ENCODE measurements around the gene MAP3K15. TPM values are rescaled to one million over a fixed set of nuclear protein-coding genes. Genes with fewer than 3 reads are reported as not detected.

MAP3K15 gene
- total and polyA plus RNA-seq, 2 experiments from 2014 or later, result 1.2 to 2.8 TPM

- peak in 1 of 2 donors; percentile 50 for DNase-seq (ENCODE audit: low read depth in 1 of 2, low spot score in 1 of 2)
- no peaks in the 10 kb centered on the region for H3K9me3 ChIP-seq (ENCODE audit: low read depth)
- no peaks in the 10 kb centered on the region for H3K4me1 ChIP-seq (ENCODE audit: low read depth)
- H3K4me3 ChIP-seq, result no peak overlapping the region
- TF ChIP-seq CTCF (IDR thresholded peaks at IDR 0.05; ENCODE audit: low read depth, low read length), result no peak
- H3K27ac ChIP-seq, result no peak overlapping the region
- no peaks in the 10 kb centered on the region for H3K27me3 ChIP-seq
- H3K36me3 ChIP-seq, result no peaks in the 10 kb centered on the region
These were observed 182.3 kb downstream of the MAP3K15 start for GRCh38 chrX:19332983-19333382.

GRCh38 chrX:19331831-19332230 is 183.5 kb downstream of the MAP3K15 start:
- TF ChIP-seq CTCF (IDR thresholded peaks at IDR 0.05; ENCODE audit: low read depth, low read length), result no peak
- no peak overlapping the region for H3K4me3 ChIP-seq
- H3K27me3 ChIP-seq, result no peaks in the 10 kb centered on the region
- no peaks in the 10 kb centered on the region for H3K36me3 ChIP-seq
- no peak for DNase-seq (ENCODE audit: low read depth in 1 of 2, low spot score in 1 of 2)
- H3K27ac ChIP-seq, result no peak overlapping the region
- H3K9me3 ChIP-seq (ENCODE audit: low read depth), result no peaks in the 10 kb centered on the region
- H3K4me1 ChIP-seq (ENCODE audit: low read depth), result no peaks in the 10 kb centered on the region

GRCh38 chrX:19326567-19326966 is 188.7 kb downstream of the MAP3K15 start:
- Histone ChIP-seq H3K4me1 (ENCODE audit: low read depth) (no peaks in the 10 kb centered on the region), H3K4me3 (no peak overlapping the region), H3K27me3 (no peaks in the 10 kb centered on the region), H3K36me3 (no peaks in the 10 kb centered on the region), H3K27ac (no peak overlapping the region), H3K9me3 (ENCODE audit: low read depth) (no peaks in the 10 kb centered on the region)
- no peak for DNase-seq (ENCODE audit: low read depth in 1 of 2, low spot score in 1 of 2)
- TF ChIP-seq CTCF (IDR thresholded peaks at IDR 0.05; ENCODE audit: low read depth, low read length), result no peak

Other genes starting within 250 kb of the MAP3K15 start
- 243 and 257 TPM in 2 replicates for gene PDHA1, start 171.6 kb downstream of the MAP3K15 start, total RNA-seq
- gene PDHA1, start 171.6 kb downstream of the MAP3K15 start, polyA plus RNA-seq, result 689 and 777 TPM in 2 replicates

Data from cardiac muscle cell (in vitro differentiated cells and primary cell).